Stimulated activated effector memory CD8-positive, alpha-beta T cell treated with anti-CD3 and anti-CD28 coated beads, Interleukin-12 subunit alpha, Interleukin-12 subunit beta, amount 100 ng/mL, for 72 hours (primary cell): Measurements from ENCODE around the gene ZNF574.

ENCODE experiments used
- ATAC-seq: fragments of 150-1000 bp; cut with Tn5 transposase; 2 replicates; pipeline ENCODE4 v1.10.0; 2021
- DNase-seq, 2 donors: peaks; one replicate each; pipeline ENCODE4 v3.0.0; 2021 to 2022; ENCODE audit warnings: low spot score in 2 of 2
- H3K27ac Mint-ChIP-seq: one replicate; pipeline ENCODE4 v1.8.0; 2022; ENCODE audit warnings: mild to moderate bottlenecking, mixed read lengths
- H3K36me3 Mint-ChIP-seq: one replicate; pipeline ENCODE4 v1.8.0; 2022; ENCODE audit warnings: mild to moderate bottlenecking, mixed read lengths
- H3K4me1 Mint-ChIP-seq: one replicate; pipeline ENCODE4 v1.8.0; 2022; ENCODE audit warnings: mixed read lengths
- H3K4me3 Mint-ChIP-seq: one replicate; pipeline ENCODE4 v1.8.0; 2022; ENCODE audit warnings: mild to moderate bottlenecking, mixed read lengths
- H3K9me3 Mint-ChIP-seq: one replicate; pipeline ENCODE4 v1.8.0; 2022; ENCODE audit warnings: mixed read lengths

ZNF574 gene

DNA sequence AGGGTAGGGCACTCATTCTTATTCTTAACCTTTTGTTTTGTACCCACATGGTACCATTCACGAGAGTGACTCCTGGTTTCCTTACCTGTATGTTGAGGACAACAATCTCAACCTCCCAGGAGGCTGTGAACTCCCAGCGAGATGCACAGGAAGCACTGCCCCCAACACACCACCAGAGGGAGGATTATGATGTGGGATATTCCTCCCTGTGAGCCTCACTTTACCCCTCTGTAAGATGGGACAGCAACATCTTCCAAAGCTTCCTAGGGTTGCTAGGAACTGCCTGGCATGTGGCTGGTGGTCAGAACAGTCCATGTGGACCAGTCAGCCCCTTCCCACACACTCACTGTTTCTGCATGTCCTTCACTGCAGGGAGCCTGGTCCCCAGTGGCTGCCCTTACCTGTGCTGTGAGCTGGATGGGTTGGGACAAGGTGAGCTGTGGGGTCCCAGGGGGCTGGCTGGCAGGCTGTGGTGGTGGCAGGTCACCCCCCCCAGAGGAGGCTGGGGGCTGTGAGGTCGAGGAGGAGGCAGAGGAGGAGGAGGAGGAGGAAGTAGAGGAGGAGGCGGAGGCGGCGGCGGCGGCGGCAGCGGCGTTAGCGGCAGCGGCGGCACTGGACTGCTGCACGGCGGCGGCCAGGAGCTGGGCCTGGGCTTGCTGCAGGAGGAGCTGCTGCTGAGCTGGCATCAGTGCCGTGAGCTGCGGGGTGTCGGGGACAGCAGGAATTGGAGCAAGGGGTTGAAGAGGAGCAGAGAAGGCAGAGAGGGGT is 40.5 kb downstream of the ZNF574 start:
- no peak for DNase-seq
- Mint-ChIP-seq H3K27ac (peak overlapping the region; percentile 76), H3K36me3 (peaks cover 98% of the 10 kb centered on the region), H3K9me3 (no peaks in the 10 kb centered on the region), H3K4me3 (no peak overlapping the region), H3K4me1 (peaks cover 60% of the 10 kb centered on the region)
- ATAC-seq = no peak

- Mint-ChIP-seq H3K27ac (peak overlapping the region; percentile 76), H3K4me1 (peaks cover 62% of the 10 kb centered on the region)
These were observed 41.1 kb downstream of the ZNF574 start for GRCh38 chr19:42117076-42117475.

GRCh38 chr19:42120276-42120980 is 44.5 kb downstream of the ZNF574 start:
- Mint-ChIP-seq H3K36me3 (peaks cover 85% of the 10 kb centered on the region), H3K27ac (peak overlapping the region; percentile 96), H3K4me3 (peak overlapping the region; percentile 80), H3K4me1 (peaks cover 57% of the 10 kb centered on the region), H3K9me3 (no peaks in the 10 kb centered on the region)
- no peak for ATAC-seq
- DNase-seq = no peak

More at GRCh38 chr19:42117076-42117475, 41.1 kb downstream of the ZNF574 start:
- Mint-ChIP-seq H3K36me3 (peaks cover 98% of the 10 kb centered on the region), H3K4me3 (no peak overlapping the region), H3K9me3 (no peaks in the 10 kb centered on the region)
- DNase-seq (no peak), ATAC-seq (no peak)

DNA sequence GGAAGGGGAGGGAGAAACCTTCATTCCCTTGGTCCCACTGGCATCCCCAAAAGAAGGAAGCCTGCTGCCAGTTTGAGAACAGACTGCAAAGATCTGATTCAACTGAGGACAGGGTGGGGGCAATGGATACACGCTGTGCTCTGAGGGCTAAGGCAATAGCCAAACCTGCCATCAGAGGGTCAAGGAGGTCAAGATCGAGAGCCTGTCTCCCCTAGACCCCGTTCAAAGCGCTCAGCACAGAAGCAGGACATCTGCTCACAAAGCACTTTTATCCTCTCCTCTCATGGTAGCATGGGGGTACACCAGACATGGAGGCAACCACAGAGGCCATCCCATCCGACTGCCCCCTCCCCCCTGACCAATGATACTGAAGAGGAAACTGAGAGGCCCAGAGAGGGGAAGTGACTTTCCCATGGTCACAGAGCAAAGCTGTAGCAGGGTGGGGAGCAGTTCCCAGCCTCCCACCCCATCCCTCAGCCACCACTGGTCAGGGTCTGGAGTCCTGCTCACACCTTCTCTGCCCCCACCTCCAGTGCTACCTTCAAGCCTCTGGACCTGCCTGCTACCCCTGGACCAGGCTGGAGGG is 45.2 kb downstream of the ZNF574 start:
- DNase-seq (no peak), ATAC-seq (peak; percentile 1)
- Mint-ChIP-seq H3K27ac (peak overlapping the region; percentile 96), H3K9me3 (no peaks in the 10 kb centered on the region), H3K4me3 (peak overlapping the region; percentile 80), H3K36me3 (peaks cover 78% of the 10 kb centered on the region), H3K4me1 (peaks cover 60% of the 10 kb centered on the region)

GRCh38 chr19:42121656-42122069 is 45.7 kb downstream of the ZNF574 start:
- peaks cover 55% of the 10 kb centered on the region for H3K4me1 Mint-ChIP-seq
- H3K27ac Mint-ChIP-seq = peak overlapping the region; percentile 96
- peaks cover 77% of the 10 kb centered on the region for H3K36me3 Mint-ChIP-seq
- H3K4me3 Mint-ChIP-seq = peak overlapping the region; percentile 80
- H3K9me3 Mint-ChIP-seq = no peaks in the 10 kb centered on the region
- ATAC-seq = peak; percentile 71
- peak; percentile 37 to 80 for DNase-seq

DNA sequence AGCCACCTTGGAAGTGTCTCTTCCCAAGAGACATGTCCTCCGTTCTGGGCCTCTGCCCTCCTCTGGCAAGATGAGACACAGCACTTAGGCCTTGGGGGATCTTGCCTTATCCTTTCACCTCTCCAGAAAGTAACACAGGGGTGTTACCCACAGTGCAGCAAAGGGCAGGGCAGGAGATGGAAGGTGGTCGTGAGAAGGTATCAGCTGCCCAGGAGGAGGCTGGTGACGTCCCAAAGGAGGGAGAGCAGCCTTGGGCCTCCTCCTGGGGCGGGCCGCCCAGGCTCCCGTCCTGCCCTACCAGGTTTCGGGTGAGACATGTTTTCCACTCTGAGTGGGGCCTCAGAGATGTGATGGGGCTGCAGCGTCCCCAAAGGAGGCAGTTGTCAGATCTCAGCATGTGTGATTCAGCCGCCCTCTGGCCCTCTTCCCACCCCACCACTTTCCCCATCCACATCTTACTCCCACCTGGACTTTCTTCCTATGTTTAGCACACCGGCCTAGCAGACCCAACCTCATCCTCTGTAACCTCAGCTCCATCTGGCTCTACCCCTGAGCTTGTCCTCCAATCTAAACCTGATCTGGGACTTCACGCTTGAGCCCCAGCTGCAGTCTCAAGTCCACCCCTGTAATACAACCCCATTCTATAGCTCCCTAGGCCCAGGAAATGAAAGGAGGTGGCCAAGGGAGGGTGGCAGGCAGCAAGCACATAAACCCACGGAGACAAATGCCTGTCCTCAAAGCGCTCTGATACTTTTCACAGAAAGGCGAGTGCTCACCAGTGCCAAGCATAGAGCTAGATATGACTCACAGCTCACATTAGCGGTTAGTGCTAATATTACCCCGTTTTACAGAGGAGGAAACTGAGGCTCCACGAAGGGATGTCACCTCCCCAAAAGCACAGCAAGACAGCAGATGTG is 47.0 kb downstream of the ZNF574 start:
- no peaks in the 10 kb centered on the region for H3K9me3 Mint-ChIP-seq
- peaks cover 65% of the 10 kb centered on the region for H3K36me3 Mint-ChIP-seq
- peak overlapping the region; percentile 80 for H3K4me3 Mint-ChIP-seq
- peak overlapping the region; percentile 96 for H3K27ac Mint-ChIP-seq
- H3K4me1 Mint-ChIP-seq = peaks cover 61% of the 10 kb centered on the region
- ATAC-seq (peak; percentile 89), DNase-seq (peak; percentile 53 to 80)

DNA sequence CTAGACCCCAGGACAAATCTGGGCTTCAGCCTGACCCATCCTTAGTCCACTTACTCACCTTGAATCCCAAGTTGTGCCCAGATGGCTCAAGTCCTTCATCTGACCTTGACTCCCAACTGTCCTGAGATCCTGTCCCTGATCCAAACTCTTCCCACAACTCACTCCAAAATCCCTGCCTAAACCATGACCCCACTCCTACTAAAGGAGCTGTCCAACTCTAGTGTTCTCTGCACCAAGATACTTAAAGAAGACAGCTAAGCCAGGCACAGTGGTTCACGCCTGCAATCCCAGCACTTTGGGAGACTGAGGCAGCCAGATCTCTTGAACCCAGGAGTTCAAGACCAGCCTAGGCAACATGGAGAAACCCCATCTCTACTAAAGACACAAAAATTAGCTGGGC is 47.8 kb downstream of the ZNF574 start:
- no peaks in the 10 kb centered on the region for H3K9me3 Mint-ChIP-seq
- peaks cover 62% of the 10 kb centered on the region for H3K4me1 Mint-ChIP-seq
- H3K4me3 Mint-ChIP-seq = peak overlapping the region; percentile 80
- ATAC-seq = no peak
- peak overlapping the region; percentile 96 for H3K27ac Mint-ChIP-seq
- peaks cover 59% of the 10 kb centered on the region for H3K36me3 Mint-ChIP-seq
- no peak for DNase-seq

DNA sequence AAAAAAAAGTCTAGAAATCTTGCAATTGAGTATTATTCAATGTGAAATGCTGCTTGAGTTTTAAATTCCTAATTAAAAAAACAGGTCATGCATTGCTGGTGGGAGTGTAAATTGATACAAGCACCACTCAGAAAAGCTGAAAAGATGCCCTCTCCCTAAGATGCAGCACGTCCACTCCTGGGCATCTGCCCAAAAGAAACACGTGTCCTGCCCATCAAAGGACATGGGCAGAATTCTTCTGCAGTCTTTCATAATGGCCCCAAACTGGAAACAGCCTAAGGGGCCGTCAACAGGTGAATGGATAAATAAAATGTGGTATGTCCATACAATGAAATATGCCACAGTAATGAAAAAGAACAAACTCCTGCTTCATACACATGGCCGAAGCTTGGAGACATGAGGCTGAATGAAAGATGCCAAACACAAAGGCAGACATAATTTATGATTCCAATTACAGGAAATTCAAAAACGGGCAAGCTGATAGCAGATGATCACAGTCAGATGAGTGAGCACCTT is 48.5 kb downstream of the ZNF574 start:
- no peak for DNase-seq
- Mint-ChIP-seq H3K36me3 (peaks cover 52% of the 10 kb centered on the region), H3K4me3 (no peak overlapping the region), H3K27ac (peak overlapping the region; percentile 96), H3K4me1 (peaks cover 65% of the 10 kb centered on the region), H3K9me3 (no peaks in the 10 kb centered on the region)
- ATAC-seq = no peak

GRCh38 chr19:42125536-42125935 is 49.6 kb downstream of the ZNF574 start:
- H3K9me3 Mint-ChIP-seq = no peaks in the 10 kb centered on the region
- no peak overlapping the region for H3K27ac Mint-ChIP-seq
- peaks cover 42% of the 10 kb centered on the region for H3K36me3 Mint-ChIP-seq
- H3K4me3 Mint-ChIP-seq = no peak overlapping the region
- no peak for DNase-seq
- no peak for ATAC-seq
- peaks cover 74% of the 10 kb centered on the region for H3K4me1 Mint-ChIP-seq

DNA sequence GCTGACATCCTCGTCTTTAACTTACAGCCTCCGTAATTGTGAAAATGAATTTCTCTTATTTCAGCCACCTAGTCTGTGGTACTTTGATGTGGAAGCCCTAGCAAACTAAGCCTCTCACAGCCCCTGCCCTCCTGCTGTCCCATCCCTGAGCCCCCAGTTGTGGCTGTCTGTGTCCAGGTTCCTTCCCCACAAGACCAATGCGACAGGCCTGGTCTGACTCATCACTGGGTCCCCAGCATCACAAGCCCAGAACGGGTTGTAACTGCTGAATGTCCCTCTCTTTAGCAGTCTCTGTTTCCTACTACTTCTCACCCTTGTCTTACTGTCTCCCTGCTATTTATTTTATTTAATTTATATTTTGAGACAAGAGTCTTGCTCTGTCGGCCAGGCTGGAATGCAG is 50.6 kb downstream of the ZNF574 start:
- no peak overlapping the region for H3K27ac Mint-ChIP-seq
- ATAC-seq = no peak
- no peak for DNase-seq
- H3K4me1 Mint-ChIP-seq = peaks cover 74% of the 10 kb centered on the region
- peaks cover 31% of the 10 kb centered on the region for H3K36me3 Mint-ChIP-seq
- H3K4me3 Mint-ChIP-seq = no peak overlapping the region
- no peaks in the 10 kb centered on the region for H3K9me3 Mint-ChIP-seq

- DNase-seq (no peak), ATAC-seq (no peak)
- H3K4me3 Mint-ChIP-seq = peak overlapping the region; percentile 78
- H3K27ac Mint-ChIP-seq = peak overlapping the region; percentile 87
- no peaks in the 10 kb centered on the region for H3K9me3 Mint-ChIP-seq
- peaks cover 78% of the 10 kb centered on the region for H3K4me1 Mint-ChIP-seq
- H3K36me3 Mint-ChIP-seq = peaks cover 8% of the 10 kb centered on the region
These were observed 53.7 kb downstream of the ZNF574 start for GRCh38 chr19:42129399-42130253.

DNA sequence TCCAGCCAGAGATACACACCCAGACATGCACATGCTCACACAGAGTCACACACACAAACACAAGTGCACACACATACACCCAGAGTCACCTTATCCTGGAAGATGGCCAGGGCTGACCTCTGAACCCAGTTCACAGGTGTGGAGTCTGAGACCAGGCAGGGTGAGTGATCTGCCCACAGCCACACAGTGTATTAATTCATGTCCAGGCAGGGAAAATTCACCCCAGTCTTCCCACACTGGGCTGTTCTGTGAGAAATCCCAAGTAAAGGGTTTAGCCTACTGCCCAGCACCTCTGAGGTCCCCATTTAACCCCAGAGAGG is 54.2 kb downstream of the ZNF574 start:
- DNase-seq (no peak), ATAC-seq (no peak)
- Mint-ChIP-seq H3K4me3 (peak overlapping the region; percentile 78), H3K36me3 (peaks cover 5% of the 10 kb centered on the region), H3K4me1 (peaks cover 78% of the 10 kb centered on the region), H3K9me3 (no peaks in the 10 kb centered on the region), H3K27ac (peak overlapping the region; percentile 87)
